Measurements from ENCODE around the gene FAM53A. TPM values are rescaled to one million over a fixed set of nuclear protein-coding genes. Genes with fewer than 3 reads are reported as not detected.

Gene FAM53A
- total RNA-seq, 2 donors from 2014 or later, result 0.66 to 2.3 TPM

DNA sequence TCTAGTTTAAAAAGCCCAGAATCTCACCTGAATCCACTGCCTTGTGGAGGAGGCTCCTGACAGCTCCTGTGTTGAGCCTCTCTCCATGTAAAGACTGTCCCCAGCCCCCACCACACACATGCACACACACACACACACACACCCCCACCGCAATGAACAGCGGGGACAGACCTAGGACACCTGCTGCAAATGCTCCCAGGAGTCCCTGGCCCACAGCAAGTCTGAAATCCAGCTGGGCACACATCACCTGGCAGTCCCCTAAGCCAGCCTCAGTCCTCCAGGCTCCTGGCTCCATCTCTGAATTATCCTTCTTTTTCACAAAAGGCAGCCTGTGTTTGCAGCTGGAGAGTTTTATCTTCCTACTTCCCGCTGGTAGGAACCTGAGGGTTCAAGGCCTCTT, 6.6 kb upstream of the FAM53A start:
- Histone ChIP-seq H3K9me3 (no peaks in the 10 kb centered on the region), H3K27ac (no peak overlapping the region), H3K4me1 (peaks cover 4% of the 10 kb centered on the region), H3K36me3 (replicated peaks in 1 of 2; ENCODE audit: insufficient read depth in 1 of 2, low read depth in 2 of 2) (peaks cover 0 to 20% of the 10 kb centered on the region in 2 donors), H3K4me3 (no peak overlapping the region), H3K27me3 (no peaks in the 10 kb centered on the region)
- 87 to 95% methylated on average over 3 of the region's 3 CpGs for WGBS, 2 donors
- intact Hi-C loops (cut with DNase I), result loop anchor here (5.0 kb wide), 1 partner anchor 37 kb away; no protein-coding TSS in a partner anchor
- no peak for TF ChIP-seq POLR2A (IDR thresholded peaks at IDR 0.05)
- TF ChIP-seq, protein P1, sequence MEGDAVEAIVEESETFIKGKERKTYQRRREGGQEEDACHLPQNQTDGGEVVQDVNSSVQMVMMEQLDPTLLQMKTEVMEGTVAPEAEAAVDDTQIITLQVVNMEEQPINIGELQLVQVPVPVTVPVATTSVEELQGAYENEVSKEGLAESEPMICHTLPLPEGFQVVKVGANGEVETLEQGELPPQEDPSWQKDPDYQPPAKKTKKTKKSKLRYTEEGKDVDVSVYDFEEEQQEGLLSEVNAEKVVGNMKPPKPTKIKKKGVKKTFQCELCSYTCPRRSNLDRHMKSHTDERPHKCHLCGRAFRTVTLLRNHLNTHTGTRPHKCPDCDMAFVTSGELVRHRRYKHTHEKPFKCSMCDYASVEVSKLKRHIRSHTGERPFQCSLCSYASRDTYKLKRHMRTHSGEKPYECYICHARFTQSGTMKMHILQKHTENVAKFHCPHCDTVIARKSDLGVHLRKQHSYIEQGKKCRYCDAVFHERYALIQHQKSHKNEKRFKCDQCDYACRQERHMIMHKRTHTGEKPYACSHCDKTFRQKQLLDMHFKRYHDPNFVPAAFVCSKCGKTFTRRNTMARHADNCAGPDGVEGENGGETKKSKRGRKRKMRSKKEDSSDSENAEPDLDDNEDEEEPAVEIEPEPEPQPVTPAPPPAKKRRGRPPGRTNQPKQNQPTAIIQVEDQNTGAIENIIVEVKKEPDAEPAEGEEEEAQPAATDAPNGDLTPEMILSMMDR (IDR thresholded peaks at IDR 0.05), result no peak
- no peak for ATAC-seq
- DNase-seq, result no peak

GRCh38 chr4:1686440-1687036, 2.4 kb upstream of the FAM53A start:
- 49 to 59% methylated on average over 4 to 7 of the region's 7 CpGs for WGBS, 2 donors
- Histone ChIP-seq H3K36me3 (replicated peaks in 1 of 2; ENCODE audit: insufficient read depth in 1 of 2, low read depth in 2 of 2) (peaks cover 0 to 7% of the 10 kb centered on the region in 2 donors), H3K4me1 (peaks cover 20% of the 10 kb centered on the region), H3K9me3 (no peaks in the 10 kb centered on the region), H3K4me3 (no peak overlapping the region), H3K27ac (no peak overlapping the region), H3K27me3 (no peaks in the 10 kb centered on the region)
- TF ChIP-seq, protein P1 (IDR thresholded peaks at IDR 0.05), result no peak
- no peak for TF ChIP-seq POLR2A (IDR thresholded peaks at IDR 0.05)
- intact Hi-C loops (cut with DNase I), result no loop called here
- DNase-seq, result no peak
- ATAC-seq, result no peak

DNA sequence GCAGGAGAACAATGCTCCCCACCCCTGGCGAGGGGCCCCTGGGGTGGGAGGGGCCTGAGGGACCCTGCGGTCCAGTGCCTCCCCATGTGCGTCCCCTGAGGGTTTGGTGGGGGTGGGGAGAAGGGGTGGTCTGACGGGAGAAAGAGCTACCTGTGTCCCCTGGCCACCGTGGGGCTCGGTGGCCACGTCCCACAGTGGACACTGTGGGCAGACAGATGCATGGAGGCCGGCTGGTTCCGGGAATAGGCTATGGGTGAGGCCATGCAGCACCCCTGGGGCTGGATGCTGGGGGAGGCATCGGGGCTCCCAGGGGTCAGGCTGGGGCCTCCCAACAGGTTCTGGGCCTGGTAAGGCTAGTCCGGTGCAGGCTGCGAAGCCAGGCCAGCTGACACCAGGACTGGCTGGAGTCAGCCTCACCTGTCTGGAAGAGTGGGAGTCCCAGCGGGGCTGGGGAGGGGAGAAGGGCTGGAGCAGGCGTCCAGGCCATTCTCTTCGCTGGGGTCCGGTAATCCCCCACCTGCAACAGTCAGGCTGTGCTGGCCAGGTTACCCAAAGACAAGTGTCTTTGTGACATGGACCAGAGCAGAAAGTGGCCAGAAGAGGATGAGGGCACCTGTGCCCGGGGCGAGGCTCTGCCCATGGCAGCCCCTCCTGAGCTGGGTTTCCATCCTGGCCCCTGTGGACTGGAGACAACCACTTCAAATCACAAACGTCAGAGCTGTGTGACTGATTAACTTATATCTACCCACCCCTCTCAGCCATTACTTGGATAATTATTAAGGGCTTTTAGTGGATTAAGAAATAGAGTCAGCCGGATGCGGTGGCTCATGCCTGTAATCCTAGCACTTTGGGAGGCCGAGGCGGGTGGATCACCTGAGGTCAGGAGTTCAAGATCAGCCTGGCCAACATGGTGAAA, 1.4 kb upstream of the FAM53A start:
- no peak for DNase-seq
- TF ChIP-seq, protein P1 (IDR thresholded peaks at IDR 0.05), result no peak
- no peak for TF ChIP-seq POLR2A (IDR thresholded peaks at IDR 0.05)
- no peaks in the 10 kb centered on the region for H3K36me3 ChIP-seq (replicated peaks in 1 of 2; ENCODE audit: insufficient read depth in 1 of 2, low read depth in 2 of 2)
- H3K27me3 ChIP-seq, result no peaks in the 10 kb centered on the region
- no peak for ATAC-seq
- H3K27ac ChIP-seq, result peak overlapping the region in 2 of 4 donors; percentile 64 to 76
- H3K4me1 ChIP-seq, result peaks cover 20% of the 10 kb centered on the region
- 77 to 80% methylated on average over 19 to 23 of the region's 23 CpGs for WGBS, 2 donors
- intact Hi-C loops (cut with DNase I), result no loop called here
- H3K9me3 ChIP-seq, result no peaks in the 10 kb centered on the region
- no peak overlapping the region for H3K4me3 ChIP-seq

DNA sequence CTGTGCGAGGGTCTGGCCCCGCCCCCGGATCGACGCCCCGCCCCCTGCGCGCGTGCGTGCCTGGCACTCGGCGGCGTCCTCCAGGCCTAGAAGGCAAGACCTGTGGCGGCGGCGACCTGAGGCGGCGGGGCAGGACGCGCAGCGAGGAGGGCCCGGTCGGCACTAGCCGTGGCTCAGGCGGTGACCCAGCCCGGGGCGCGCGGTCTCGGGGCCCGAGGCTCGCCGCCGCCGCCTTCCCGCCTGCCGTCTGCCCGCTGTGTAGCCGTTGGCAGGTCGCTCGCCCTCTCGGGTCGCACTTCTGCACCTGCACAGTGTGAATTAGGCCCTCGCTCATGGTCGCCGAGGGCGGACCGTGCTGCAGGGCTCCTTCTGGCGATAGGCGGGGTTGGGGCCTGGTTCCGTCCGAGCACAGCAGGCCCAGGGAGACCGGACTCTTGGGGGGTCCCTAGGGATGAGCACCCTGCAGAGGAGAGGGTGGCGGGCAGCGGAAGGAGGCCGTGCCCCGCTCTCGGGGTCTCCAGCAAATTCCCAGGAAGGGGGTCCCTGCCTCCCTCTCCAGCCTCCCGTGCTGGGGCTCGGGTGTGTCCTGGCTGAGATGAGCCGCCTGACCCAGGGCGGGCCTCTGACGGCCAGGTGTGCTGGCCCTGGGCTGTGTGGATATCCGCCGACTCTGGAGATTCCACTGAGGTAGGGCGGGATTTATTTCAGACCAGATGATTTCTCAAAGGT, 557 bp upstream of the FAM53A start:
- Histone ChIP-seq H3K27ac (peak overlapping the region in 3 of 4 donors; percentile 53 to 76 (median 64)), H3K36me3 (replicated peaks in 1 of 2; ENCODE audit: insufficient read depth in 1 of 2, low read depth in 2 of 2) (no peaks in the 10 kb centered on the region), H3K27me3 (no peaks in the 10 kb centered on the region), H3K4me1 (peaks cover 20% of the 10 kb centered on the region), H3K9me3 (no peaks in the 10 kb centered on the region), H3K4me3 (no peak overlapping the region)
- ATAC-seq (no peak), DNase-seq (peak in 2 of 4 donors; percentile 12 to 95)
- 25% methylated on average over 33 of the region's 66 CpGs; no CpG with 5 or more reads in 1 of the 2 donors for WGBS, 2 donors
- peak in 1 of 3 donors; percentile 5 for TF ChIP-seq POLR2A (IDR thresholded peaks at IDR 0.05)
- TF ChIP-seq, protein P1 (IDR thresholded peaks at IDR 0.05), result no peak
- intact Hi-C loops (cut with DNase I), result no loop called here
